ENCODE measurements around the gene CEP120.
A peak's percentile ranks its signal among the peaks of the same experiment; 100 is the strongest.
"Not testable (repeated sequence)": the region's sequence is repeated elsewhere in the genome, so short reads cannot be mapped to it uniquely, and the experiment has no call there.

The CEP120 gene

DNA sequence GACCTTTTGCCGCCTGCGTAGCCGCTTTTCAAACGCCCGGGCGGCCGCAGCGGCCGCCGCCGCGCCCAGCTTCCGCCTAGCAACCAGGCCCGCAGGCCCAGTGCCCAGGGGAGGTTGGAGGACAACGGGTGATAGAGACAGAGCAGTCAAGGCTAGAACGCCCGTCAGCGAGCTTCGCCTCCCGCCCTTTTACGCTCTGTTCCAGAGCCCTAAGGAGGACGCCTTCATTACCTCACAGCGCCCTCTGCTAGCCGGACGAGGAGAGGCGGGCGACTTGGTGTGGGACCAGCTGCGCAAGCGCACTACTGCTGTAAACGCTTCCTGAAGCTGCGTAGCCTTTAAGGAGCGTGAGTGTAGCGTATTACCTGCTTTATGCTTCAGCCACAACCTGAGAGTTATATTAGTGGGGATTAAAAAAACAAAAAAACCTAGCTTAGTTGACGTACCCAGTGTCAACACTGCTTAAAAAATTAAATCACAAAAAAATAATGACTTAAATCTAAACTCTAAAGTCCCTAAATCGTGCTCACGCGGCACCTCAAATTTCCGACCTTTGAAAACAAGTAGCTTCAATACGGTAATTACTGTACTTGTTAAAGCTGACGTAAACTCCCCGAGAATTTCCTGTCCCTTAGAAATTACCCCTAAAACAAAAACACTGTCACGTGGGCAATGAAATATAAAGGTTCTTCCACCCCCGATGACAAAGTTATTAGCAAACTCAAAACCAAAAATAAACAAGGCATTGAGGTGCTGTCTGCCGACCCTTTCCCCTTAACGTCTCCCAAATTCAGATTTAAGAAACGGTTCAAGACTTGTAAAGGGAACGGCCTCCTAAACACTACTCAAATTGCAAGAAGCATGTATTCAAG is at the start of gene CEP120:
Gene CEP120 (minus strand): TSS at position 126 of the 872 bp plus-strand sequence. CDS start 405 bp downstream, outside the sequence.
- intact Hi-C loops (cut with DNase I): loop anchor here (2.0 to 5.0 kb wide), 2 partner anchors 89 to 189 kb away; partner anchors contain the start of gene CSNK1G3
- peak; percentile 96 to 99 (median 98) for DNase-seq

DNA sequence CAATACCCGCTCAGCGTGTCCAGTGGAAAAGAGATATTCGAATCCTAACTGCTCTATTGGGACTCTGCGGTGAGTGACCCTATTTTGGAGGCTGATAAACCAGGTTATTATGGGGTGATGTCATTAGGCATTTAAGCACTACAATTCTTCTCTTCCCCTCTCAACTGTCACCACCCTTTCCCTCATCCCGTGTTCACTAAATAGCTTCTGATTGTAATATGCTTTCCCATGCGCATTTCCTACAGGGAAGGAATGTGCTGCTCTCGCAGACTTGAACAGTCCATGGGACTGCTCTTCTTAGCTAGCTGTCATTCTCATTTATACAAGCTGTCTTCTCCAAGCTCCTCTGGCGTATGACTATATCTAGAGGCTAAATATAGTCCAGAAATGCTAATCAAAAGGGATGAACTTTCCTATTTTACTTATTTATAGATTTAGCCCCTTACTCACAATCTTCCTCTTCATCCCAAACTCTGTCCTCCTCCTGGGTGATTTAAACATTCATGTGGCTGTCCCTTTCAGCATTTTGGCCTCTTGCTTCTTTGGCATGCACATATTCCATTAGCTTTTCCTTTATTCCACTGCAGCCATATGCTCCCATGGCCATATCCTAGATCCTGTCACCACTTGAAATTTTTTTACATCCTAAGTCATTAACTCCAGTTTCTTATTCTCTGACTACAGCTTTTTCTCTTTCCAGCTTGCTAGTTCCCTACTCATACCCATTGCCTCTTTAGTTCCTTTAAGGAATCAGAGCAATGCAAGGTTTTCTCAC is 49.1 kb upstream of the CEP120 start:
- DNase-seq: no peak
- intact Hi-C loops (cut with DNase I): no loop called here

DNA sequence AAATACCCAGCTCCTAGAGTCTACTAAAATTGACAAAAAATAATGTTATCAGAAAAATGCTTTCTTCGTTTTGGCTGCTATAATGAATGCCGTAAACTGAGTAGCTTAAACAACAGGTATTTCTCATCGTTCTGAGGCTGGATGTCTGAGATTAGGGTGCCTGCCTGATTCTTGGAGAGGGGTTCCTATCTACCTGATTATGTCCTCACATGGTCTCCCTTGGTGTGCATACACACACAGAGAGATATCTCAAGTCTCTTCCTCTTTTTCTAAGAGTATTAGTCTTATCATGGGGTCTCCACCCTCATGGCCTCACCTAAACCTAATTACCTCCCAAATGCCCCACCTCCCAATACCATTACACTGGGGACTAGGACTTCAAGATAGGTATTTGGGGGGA is 48.2 kb upstream of the CEP120 start:
- DNase-seq: no peak
- intact Hi-C loops (cut with DNase I): no loop called here

DNA sequence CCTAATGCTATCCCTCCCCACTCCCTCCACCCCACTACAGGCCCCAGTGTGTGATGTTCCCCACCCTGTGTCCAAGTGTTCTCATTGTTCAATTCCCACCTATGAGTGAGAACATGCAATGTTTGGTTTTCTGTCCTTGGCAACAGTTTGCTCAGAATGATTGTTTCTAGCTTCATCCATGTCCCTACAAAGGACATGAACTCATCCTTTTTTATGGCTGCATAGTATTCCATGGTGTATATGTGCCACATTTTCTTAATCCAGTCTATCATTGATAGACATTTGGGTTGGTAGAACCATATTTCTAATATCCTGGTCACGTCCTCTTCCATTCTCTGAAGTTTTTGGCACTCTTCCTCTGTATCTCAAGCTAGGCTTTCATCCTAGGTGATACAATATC is 43.6 kb upstream of the CEP120 start:
- DNase-seq; intact Hi-C loops (cut with DNase I): not testable (repeated sequence)

DNA sequence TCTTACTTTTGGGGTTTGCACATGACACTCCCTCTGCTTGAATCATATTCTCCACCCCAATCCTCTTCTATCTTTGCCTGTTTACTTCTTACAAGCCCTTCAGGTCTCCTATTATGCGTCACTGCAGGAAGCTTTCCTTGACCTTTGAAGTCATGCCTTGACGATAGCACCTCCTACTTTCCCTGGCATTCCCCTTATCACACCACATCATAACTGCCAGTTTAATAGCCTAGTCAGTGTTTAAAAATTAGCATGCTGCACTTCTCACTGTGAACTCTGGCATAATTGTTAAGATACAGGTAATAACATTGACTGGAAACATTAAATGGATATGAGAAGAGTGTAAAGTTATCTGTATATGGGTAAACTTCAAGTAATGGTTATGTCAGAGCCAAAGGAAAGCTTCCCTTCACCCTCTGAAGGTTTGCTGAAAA is 37.1 kb upstream of the CEP120 start:
- no peak for DNase-seq
- intact Hi-C loops (cut with DNase I): no loop called here

DNA sequence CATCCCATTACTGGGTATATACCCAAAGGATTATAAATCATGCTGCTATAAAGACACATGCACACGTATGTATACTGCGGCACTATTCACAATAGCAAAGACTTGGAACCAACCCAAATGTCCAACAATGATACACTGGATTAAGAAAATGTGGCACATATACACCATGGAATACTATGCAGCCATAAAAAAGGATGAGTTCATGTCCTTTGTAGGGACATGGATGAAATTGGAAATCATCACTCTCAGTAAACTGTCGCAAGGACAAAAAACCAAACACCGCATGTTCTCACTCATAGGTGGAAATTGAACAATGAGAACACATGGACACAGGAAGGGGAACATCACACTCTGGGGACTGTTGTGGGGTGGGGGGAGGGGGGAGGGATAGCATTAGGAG is 35.8 kb upstream of the CEP120 start:
- intact Hi-C loops (cut with DNase I): not testable (repeated sequence)

DNA sequence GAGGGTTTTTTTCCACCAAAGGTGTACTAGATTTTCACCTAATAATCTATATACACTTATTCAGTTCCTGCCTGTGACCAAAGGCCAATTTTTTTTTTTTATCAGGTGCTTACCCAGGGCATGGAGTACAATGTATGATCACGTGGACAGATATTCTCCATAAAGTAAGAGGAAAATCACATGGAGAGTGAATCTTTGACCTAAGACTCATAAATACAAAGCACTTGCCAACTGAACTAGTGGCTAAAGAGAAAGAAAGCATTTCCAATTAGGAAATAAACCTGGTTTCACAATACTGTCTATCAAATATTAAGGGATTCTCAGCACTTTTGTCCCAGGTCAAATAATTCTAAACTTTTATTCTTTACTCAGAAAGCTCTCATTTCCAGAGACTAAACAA is 33.0 kb upstream of the CEP120 start:
- intact Hi-C loops (cut with DNase I): no loop called here
- no peak for DNase-seq

More for the DNA sequence above, 35.8 kb upstream of the CEP120 start:
- not testable (repeated sequence) for DNase-seq

DNA sequence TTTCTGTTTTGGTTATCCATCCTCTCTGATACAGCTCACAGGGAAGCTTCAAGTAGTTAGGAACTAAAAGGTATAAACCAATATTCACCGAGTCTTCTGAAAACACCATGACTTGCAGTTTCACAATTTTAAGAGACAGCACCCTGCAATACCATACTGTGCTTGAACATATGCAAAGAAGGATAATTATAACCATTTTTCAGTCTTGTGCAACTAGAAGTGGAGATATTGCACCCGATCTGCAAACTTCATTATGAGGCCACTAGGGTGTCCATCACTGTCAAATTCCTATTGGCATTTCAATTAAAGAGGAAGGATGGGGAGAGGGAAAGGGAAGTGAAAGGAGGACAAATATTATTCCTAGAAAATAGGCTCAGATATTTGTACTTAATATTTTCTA is 32.4 kb upstream of the CEP120 start:
- intact Hi-C loops (cut with DNase I): no loop called here
- DNase-seq: no peak

DNA sequence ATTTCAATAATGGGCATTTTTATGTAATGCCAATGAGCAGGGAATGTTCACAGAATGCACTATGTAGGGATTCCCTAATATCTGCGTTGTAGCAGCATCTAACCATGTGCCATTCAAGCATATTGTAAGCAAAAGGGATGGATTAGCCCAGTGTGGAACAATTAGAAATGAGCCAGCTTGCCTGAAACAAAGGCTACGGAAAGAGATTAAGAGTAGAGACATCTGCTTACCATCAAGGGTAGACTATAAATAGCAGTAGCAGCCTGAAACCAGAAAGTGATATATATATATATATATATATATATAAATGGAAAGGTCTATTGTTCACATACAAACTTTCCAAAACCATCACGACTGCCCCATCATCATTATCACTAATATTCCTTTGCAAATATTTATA is 31.9 kb upstream of the CEP120 start:
- intact Hi-C loops (cut with DNase I): no loop called here
- no peak for DNase-seq

DNA sequence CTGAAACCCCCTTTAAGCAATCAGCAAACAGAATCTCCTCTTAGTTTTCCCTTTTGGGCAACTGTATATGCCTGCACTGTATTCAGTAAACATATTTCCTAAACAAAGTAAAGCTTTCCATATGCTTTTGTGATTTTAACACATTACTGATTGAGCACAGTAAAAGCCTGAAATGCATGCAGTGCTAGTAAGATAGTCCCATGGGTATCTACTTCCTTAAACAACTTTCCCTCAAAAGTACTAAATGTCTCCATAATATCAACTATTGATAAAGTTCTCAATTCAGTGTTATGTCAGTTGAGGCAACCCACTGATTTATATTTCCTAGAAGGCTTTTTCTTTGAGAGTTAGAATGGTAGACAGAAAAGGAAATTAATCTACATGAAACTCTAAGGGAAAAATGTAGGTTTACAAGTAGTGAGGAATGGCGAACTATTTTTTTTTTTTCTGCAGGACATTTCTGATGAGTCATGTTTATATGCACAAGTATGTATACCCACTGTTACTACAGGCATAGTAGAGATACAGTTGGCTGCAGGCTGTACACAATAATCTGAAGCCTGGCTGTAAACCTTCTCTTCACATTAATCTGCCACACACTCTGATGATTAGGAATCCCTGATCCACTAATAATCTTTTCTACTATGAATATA is 31.2 kb upstream of the CEP120 start:
- DNase-seq: no peak
- intact Hi-C loops (cut with DNase I): no loop called here

DNA sequence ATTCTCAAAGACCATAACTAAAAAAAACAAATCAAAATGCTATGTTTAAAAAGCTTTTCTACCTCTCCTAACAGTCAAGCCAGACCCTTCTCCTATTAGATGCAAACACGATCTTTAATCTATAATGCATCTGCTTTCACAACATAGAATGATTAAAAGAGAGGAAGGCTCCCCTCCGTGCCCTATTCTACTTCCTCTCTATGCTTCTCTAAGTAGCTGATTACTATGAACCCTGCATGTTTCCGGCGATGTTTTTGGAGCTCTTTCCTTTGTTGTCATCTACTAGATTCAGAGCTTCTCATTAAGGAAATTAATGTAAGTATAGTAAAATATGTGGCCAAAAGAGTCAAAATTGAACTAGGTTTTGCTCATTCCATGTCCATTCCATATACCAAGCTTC is 29.2 kb upstream of the CEP120 start:
- DNase-seq: no peak
- intact Hi-C loops (cut with DNase I): no loop called here

DNA sequence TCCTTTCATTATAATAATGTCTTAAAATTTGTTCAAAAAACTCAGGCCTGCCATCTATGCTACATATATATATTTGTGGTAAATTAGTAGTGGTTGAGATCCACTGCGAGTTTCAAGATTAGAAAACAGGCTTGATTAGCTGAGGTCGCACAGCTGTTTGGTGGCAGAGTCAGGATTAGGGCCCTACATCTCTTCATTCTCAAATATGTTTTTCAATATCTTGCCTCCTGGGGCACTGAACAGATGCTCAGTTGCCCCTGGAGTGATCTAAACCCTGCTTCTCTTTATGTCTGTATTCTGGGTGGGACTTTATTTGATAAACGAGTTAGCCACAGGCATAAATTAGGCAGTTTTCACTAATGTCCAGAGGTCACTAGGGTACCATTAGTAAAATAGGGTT is 27.8 kb upstream of the CEP120 start:
- intact Hi-C loops (cut with DNase I): no loop called here
- DNase-seq: no peak

DNA sequence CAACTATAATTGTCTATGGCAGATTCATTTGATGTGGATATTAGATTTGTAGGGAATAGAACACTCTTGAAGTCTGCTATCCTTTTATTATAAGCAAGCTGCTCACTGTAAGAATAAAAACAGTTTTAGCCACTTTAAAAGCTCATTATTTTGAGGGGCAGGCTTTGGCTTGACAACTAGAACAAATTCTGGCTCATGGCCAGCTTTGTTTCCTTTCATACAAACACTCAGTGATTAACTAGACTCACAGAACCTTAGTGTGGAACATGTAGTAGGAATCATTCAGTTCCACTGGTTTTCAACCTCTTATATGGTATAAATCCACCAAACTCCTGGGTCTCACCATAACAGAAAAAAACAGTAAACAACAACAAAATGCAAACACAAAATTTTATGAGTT is 27.4 kb upstream of the CEP120 start:
- intact Hi-C loops (cut with DNase I): no loop called here
- peak in 15 of 42 donors; percentile 2 to 73 (median 27) for DNase-seq

DNA sequence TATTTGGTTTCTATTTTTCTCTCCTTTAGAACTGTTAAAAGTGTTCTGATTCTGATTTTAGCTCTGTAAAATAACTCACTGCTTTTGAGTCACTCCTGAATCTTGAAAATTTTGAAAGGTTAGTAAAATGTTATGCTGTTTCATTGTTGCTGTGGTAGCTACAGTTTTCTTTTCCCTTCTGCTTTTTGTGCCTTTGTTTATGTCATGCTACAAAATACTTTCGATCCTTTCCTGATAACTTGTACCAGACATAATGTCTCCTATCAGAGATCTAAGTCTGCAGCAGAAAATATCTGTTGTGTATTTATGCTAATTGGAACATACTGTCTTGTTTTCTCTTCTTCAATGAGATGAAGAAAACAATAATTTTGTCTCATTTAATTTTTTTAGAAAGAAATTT is 26.9 kb upstream of the CEP120 start:
- no peak for DNase-seq
- intact Hi-C loops (cut with DNase I): no loop called here

DNA sequence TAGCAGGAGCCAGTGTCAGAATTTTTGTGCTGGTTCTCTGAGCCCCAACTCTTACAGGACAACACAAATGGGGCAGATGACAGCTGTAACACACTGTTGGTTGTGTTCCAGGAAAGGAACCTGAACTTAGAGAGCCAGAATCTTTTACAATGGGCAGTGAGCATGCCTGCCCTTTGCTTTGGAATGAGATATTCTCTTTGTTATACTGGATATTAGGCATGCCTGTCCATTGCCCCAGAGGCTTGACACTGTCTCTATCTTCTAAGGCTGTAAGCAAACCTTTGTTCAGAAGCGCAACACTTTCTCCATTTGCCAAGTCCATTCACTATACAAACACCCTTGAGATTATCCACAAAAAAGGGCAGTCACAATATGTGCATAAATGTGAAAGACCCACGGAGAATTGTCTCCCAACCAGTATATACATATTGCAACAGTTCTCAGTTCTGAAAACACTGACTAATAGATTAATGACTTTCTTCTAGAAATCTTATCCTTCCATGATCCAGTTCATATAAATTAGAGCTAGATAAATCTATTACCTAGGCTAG is 26.3 kb upstream of the CEP120 start:
- intact Hi-C loops (cut with DNase I): no loop called here
- DNase-seq: no peak

DNA sequence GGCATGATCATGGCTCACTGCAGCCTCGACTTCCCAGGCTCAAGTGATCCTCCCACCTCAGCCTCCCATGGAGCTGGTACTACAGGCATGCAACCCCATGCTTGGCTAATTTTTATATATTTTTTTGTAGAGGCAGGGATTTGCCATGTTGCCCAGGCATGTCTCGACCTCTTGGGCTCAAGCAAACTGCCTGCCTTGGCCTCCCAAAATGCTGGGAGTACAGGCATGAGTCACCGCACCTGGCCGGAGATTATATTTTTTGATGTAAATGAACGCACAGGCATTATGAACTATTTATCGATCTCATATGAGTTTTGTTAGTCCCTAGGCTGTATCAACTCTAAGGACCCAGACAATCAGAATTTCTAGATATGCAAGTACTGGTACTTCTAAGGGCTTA is 25.5 kb upstream of the CEP120 start:
- intact Hi-C loops (cut with DNase I): no loop called here
- no peak for DNase-seq

DNA sequence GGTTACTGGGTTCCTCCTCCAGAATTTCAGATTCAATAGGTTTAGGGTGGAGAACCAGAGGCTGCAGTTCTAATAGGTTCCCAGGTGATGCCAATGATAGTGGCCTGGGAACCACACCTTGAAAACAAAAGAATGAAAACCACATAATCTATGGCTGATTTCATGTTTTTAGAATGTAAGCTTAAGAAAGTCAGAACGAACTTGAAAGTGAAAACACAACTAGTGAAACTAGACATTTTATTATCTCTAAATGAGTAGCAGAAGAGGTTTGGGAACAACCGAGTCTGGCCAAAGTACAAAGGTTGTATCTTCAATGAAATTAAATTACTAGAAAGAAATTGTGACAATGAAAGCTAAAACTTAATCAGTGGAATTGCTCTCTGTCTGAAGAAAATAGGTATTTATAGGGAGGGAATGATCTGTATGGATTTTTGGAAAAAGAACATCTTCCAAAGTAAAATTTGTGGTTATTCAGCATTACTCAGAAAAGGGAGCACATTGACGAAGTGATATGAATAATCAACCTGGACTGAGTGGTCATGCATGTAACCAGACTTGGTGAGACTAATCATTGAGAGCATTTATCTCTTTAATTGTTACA is 24.9 kb upstream of the CEP120 start:
- DNase-seq: no peak
- intact Hi-C loops (cut with DNase I): no loop called here

DNA sequence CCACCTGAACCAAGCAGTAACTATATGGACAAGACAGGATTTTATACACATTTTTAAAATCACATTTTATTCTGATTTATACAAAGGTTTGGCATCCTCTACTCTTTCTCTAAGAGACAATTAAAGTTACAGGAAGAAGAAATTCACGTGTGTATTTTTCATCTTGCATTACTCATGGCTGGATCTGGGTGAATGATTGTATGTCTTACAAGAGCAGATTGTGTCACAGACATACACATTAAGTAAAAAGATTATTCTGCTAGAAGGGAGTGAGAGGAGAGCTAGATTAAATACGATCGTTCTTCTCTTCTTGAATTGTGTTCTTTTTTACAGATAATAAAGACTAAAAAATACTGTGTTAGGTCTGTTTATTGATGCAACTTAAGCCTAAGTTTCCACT is 20.8 kb upstream of the CEP120 start:
- intact Hi-C loops (cut with DNase I): no loop called here
- DNase-seq: no peak

DNA sequence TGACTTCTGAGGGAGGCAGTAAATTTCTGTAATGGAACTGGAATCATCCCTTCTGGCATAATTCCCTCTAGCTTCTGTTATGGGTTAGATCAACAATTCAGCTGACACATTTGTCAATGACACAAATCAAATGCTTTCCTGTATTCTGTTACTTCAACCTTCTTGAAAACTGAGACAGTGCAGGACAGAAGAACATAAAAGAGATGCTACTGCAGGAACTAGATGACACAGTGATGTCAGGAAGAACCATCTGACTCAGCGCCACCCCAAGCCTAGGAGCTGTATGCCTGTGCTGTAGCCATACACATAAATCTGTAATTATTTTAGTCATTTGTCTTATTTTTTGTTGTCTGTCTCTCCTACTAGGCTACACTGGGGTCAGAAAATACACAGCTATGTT is 18.2 kb upstream of the CEP120 start:
- intact Hi-C loops (cut with DNase I): no loop called here
- no peak for DNase-seq

Data from head of caudate nucleus (tissue), 42 donors.